Stimulated activated naive CD8-positive, alpha-beta T cell treated with anti-CD3 and anti-CD28 coated beads, Interleukin-15, Interleukin-2, amounts not matched to agents 100 ng/mL and 50 ng/mL, for 24 hours (primary cell): ENCODE measurements around the gene UNC5C.

Source experiments
- H3K27ac Mint-ChIP-seq: one replicate; pipeline ENCODE4 v1.8.0; 2021; ENCODE audit warnings: mild to moderate bottlenecking, mixed read lengths
- H3K27me3 Mint-ChIP-seq: one replicate; pipeline ENCODE4 v1.8.0; 2021; ENCODE audit warnings: mixed read lengths
- H3K36me3 Mint-ChIP-seq: one replicate; pipeline ENCODE4 v1.8.0; 2021; ENCODE audit warnings: low read depth, mixed read lengths
- H3K4me1 Mint-ChIP-seq: one replicate; pipeline ENCODE4 v1.8.0; 2021; ENCODE audit warnings: low read depth, mixed read lengths
- H3K4me3 Mint-ChIP-seq: one replicate; pipeline ENCODE4 v1.8.0; 2021; ENCODE audit warnings: mild to moderate bottlenecking, mixed read lengths
- H3K9me3 Mint-ChIP-seq: one replicate; pipeline ENCODE4 v1.8.0; 2021; ENCODE audit warnings: mixed read lengths

The UNC5C gene

DNA sequence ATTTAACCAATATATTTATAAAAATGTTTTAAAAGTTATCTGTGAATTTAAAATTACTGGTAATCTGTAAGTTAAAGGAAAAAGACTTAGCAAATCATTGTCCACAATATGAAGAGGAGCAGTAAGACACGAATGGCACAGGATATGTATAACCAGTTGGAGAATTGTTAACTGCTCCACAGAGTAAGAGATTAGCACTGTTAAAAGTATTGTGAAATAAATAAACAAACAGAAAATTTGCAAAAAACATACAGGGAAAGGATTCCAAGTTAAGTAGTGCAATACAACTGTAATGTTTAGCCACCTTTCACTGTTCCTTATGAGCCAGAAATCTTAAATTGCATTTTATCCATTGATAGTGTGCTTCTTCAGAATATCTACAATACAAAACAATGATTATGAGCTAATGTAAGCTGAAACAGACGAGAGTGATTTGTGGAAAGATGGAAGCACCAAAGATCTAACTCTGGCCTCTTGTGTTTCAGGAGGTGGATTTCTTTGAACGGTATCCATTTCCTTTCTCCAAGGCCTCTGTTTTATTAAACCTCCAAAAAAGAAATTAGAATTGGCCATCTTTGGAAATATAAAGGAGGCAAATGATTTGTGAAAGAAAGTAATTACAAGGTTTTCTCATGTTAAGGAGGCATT is 188.4 kb downstream of the UNC5C start:
- H3K9me3 Mint-ChIP-seq: no peaks in the 10 kb centered on the region
- H3K36me3 Mint-ChIP-seq: no peaks in the 10 kb centered on the region
- no peaks in the 10 kb centered on the region for H3K27me3 Mint-ChIP-seq
- no peaks in the 10 kb centered on the region for H3K4me1 Mint-ChIP-seq
- H3K4me3 Mint-ChIP-seq: no peak overlapping the region
- H3K27ac Mint-ChIP-seq: no peak overlapping the region

DNA sequence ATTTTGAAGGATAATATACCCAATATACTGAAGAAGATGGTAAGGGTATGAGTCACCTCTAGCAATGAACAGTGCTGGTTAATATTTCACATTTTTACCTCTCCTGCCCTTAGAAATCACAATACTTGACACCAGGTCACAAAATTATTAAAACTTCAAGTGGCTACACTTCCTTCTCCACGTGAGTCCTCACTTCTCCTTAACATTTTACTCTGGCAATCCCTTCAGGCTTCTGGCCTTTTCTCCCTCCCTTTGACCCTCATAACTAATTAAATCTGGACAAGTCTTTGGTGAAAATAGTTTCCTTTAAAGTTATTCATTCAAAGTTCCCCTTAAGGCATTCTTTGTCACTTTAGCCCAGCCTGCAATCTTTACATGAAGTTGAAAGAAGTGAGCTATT is 190.4 kb downstream of the UNC5C start:
- Mint-ChIP-seq H3K4me1 (no peaks in the 10 kb centered on the region), H3K36me3 (no peaks in the 10 kb centered on the region), H3K27ac (no peak overlapping the region), H3K4me3 (no peak overlapping the region), H3K27me3 (no peaks in the 10 kb centered on the region), H3K9me3 (peaks cover 4% of the 10 kb centered on the region)

- Mint-ChIP-seq H3K4me3 (no peak overlapping the region), H3K27me3 (no peaks in the 10 kb centered on the region), H3K36me3 (no peaks in the 10 kb centered on the region), H3K9me3 (peaks cover 4% of the 10 kb centered on the region), H3K27ac (no peak overlapping the region), H3K4me1 (no peaks in the 10 kb centered on the region)
These were observed 193.8 kb downstream of the UNC5C start for GRCh38 chr4:95355021-95355420.

GRCh38 chr4:95348418-95348817 is 200.4 kb downstream of the UNC5C start:
- no peak overlapping the region for H3K27ac Mint-ChIP-seq
- no peaks in the 10 kb centered on the region for H3K27me3 Mint-ChIP-seq
- no peaks in the 10 kb centered on the region for H3K4me1 Mint-ChIP-seq
- H3K9me3 Mint-ChIP-seq: peaks cover 32% of the 10 kb centered on the region
- H3K36me3 Mint-ChIP-seq: no peaks in the 10 kb centered on the region
- H3K4me3 Mint-ChIP-seq: no peak overlapping the region

DNA sequence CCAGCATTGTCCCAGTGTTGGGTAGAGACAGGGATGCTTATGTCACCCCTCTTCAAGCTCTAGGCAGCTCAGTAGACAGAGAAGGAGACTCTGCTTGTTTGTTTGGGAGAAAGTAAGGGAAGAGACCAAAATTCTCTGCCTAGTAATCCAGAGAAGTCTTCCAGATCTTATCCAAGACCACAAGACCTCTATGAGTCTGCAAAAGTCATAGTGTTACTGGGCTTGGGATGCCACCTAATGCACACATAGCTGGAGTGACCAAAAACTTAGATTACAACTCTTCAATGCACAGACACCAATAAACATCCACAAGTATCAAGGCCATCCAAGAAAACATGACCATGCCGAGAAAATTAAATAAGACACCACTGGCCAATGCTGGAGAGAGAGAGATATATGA is 205.5 kb downstream of the UNC5C start:
- no peak overlapping the region for H3K4me3 Mint-ChIP-seq
- H3K9me3 Mint-ChIP-seq: peaks cover 33% of the 10 kb centered on the region

GRCh38 chr4:95340191-95340590 is 208.6 kb downstream of the UNC5C start:
- Mint-ChIP-seq H3K36me3 (no peaks in the 10 kb centered on the region), H3K4me3 (no peak overlapping the region), H3K27me3 (no peaks in the 10 kb centered on the region), H3K9me3 (peaks cover 12% of the 10 kb centered on the region), H3K27ac (no peak overlapping the region), H3K4me1 (no peaks in the 10 kb centered on the region)

More for the DNA sequence above, 205.5 kb downstream of the UNC5C start:
- Mint-ChIP-seq H3K4me1 (no peaks in the 10 kb centered on the region), H3K27me3 (no peaks in the 10 kb centered on the region), H3K36me3 (no peaks in the 10 kb centered on the region), H3K27ac (no peak overlapping the region)

DNA sequence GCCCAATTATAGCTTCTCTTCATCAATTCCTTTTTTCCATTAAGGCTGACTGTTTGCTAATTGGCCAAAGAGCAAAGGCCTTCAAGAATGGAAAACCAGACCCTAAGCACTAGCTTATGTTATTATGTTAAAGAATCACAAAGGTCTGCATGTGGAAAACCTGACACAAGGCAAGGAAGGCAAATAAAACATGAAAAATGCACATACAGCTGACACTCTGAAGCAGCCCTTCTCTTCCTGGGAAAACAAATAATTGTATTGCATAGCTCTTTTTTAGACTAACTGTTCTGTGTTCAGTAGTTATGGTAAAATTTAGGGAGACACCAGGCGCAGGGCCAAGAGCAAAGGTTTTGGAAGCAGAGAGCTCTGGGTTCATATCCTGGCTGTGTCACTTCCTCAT is 223.1 kb downstream of the UNC5C start:
- Mint-ChIP-seq H3K27ac (no peak overlapping the region), H3K36me3 (no peaks in the 10 kb centered on the region), H3K4me3 (no peak overlapping the region), H3K9me3 (peaks cover 5% of the 10 kb centered on the region), H3K4me1 (no peaks in the 10 kb centered on the region), H3K27me3 (no peaks in the 10 kb centered on the region)

GRCh38 chr4:95319169-95319568 is 229.6 kb downstream of the UNC5C start:
- Mint-ChIP-seq H3K9me3 (peaks cover 5% of the 10 kb centered on the region), H3K4me3 (no peak overlapping the region), H3K36me3 (no peaks in the 10 kb centered on the region), H3K27ac (no peak overlapping the region), H3K4me1 (no peaks in the 10 kb centered on the region), H3K27me3 (peaks cover 3% of the 10 kb centered on the region)

DNA sequence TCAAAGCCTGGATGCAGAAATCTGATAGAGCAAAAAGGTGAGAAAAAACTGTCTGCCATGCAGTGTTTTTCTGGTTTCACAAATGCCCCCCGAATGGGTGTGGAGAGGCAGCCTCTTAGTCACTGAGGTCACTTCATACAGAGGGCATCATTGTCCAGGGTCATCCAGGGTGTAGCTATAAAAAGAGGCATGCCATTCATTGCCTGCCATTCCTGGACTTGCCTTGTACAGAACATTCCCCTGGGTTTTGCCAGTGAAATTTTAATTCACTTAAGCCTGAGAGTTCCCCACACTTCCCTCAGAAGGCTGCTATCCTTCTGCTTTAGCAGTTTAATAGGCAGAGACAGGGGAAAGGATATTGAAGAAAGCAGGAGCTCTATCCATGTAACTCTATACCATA is 230.3 kb downstream of the UNC5C start:
- no peak overlapping the region for H3K4me3 Mint-ChIP-seq
- peaks cover 3% of the 10 kb centered on the region for H3K9me3 Mint-ChIP-seq
- H3K27me3 Mint-ChIP-seq: peaks cover 3% of the 10 kb centered on the region
- no peaks in the 10 kb centered on the region for H3K4me1 Mint-ChIP-seq
- H3K27ac Mint-ChIP-seq: no peak overlapping the region
- H3K36me3 Mint-ChIP-seq: no peaks in the 10 kb centered on the region

GRCh38 chr4:95318044-95318443 is 230.7 kb downstream of the UNC5C start:
- H3K27me3 Mint-ChIP-seq: peaks cover 3% of the 10 kb centered on the region
- H3K9me3 Mint-ChIP-seq: no peaks in the 10 kb centered on the region
- H3K4me3 Mint-ChIP-seq: no peak overlapping the region
- no peaks in the 10 kb centered on the region for H3K36me3 Mint-ChIP-seq
- H3K27ac Mint-ChIP-seq: no peak overlapping the region
- no peaks in the 10 kb centered on the region for H3K4me1 Mint-ChIP-seq

DNA sequence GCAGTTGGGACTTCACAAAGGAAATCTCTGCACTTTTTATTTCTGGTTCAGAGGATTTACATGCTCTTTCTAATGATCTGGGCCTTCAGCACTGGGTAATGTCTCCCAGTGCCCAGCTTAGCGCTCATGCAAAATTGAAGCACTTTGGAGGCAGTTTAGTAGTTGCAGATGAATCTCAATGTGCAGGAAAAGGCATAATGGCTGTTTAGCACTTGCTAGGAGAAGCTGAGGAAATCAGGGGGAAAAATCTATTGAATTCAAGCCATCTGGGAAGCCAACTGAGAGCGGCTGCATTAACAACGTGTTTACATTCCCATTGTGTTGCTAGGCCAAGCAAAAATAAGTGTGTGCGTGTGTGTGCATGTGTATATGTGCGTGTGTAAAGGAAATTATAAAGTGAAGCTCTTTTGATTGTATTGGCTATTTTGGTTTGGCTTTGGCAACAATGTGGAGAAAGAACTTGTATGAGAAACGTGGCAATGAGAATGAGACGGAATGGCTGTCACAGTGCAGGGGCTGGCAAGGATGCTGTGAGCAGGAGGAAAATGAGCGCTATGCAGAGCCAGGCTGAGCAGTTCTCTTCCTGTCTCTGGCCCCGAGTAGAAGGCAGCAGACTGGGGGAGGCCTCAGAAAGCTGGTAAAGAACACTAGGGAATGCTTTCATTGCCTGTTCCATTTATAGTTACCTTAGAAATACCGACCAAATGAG is 231.5 kb downstream of the UNC5C start:
- no peaks in the 10 kb centered on the region for H3K4me1 Mint-ChIP-seq
- no peak overlapping the region for H3K4me3 Mint-ChIP-seq
- H3K36me3 Mint-ChIP-seq: no peaks in the 10 kb centered on the region
- no peaks in the 10 kb centered on the region for H3K9me3 Mint-ChIP-seq
- no peak overlapping the region for H3K27ac Mint-ChIP-seq
- H3K27me3 Mint-ChIP-seq: peaks cover 3% of the 10 kb centered on the region

DNA sequence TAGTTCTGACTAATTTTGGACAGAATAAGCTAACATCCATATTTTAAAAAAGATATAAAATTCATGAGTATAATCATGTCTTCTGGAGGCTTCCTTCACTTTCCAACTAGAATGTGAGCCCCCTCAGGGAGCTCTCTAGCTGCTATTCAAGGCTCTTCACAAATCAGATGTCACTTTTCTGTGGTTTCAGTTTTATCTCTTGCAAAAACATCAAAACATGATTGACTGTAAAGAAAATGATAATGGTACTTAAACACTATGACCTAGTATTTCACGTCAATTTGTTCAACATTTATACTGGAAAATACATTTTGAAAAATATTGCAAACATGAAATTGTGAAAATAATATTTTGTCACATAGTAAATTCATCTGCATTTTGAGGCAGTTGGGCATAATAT is 234.2 kb downstream of the UNC5C start:
- Mint-ChIP-seq H3K4me3 (no peak overlapping the region), H3K36me3 (no peaks in the 10 kb centered on the region), H3K9me3 (no peaks in the 10 kb centered on the region), H3K4me1 (no peaks in the 10 kb centered on the region), H3K27me3 (peaks cover 3% of the 10 kb centered on the region), H3K27ac (no peak overlapping the region)

- Mint-ChIP-seq H3K4me1 (no peaks in the 10 kb centered on the region), H3K36me3 (no peaks in the 10 kb centered on the region), H3K4me3 (no peak overlapping the region), H3K27me3 (no peaks in the 10 kb centered on the region), H3K9me3 (peaks cover 5% of the 10 kb centered on the region), H3K27ac (no peak overlapping the region)
These were observed 243.9 kb downstream of the UNC5C start for GRCh38 chr4:95304898-95305297.

GRCh38 chr4:95300304-95300703 is 248.5 kb downstream of the UNC5C start:
- H3K36me3 Mint-ChIP-seq: no peaks in the 10 kb centered on the region
- no peak overlapping the region for H3K27ac Mint-ChIP-seq
- peaks cover 17% of the 10 kb centered on the region for H3K9me3 Mint-ChIP-seq
- no peaks in the 10 kb centered on the region for H3K27me3 Mint-ChIP-seq
- H3K4me3 Mint-ChIP-seq: no peak overlapping the region
- H3K4me1 Mint-ChIP-seq: no peaks in the 10 kb centered on the region

DNA sequence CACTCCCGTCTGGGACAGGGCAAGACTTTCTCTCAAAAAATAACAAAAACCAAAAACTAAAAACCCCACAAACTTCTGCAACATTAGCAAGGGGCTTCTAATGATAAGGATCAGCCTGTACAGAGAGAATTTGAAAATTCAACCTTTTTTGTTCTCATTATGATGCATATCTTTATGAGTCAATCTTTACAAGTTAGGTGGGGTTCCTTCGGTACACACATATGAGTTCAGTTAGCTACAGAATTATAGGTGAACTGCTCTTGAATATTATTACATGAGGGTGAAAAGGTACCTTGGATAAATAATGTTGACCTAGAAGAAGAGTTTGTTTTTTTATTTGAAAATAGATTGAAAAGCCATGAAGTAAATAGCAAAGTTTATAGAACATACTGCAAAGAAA is 252.7 kb downstream of the UNC5C start:
- Mint-ChIP-seq H3K27me3 (no peaks in the 10 kb centered on the region), H3K4me1 (peaks cover 14% of the 10 kb centered on the region), H3K36me3 (no peaks in the 10 kb centered on the region), H3K9me3 (peaks cover 13% of the 10 kb centered on the region), H3K4me3 (no peak overlapping the region), H3K27ac (no peak overlapping the region)

GRCh38 chr4:95295157-95295556 is 253.6 kb downstream of the UNC5C start:
- no peaks in the 10 kb centered on the region for H3K36me3 Mint-ChIP-seq
- no peak overlapping the region for H3K27ac Mint-ChIP-seq
- no peaks in the 10 kb centered on the region for H3K27me3 Mint-ChIP-seq
- no peak overlapping the region for H3K4me3 Mint-ChIP-seq
- H3K9me3 Mint-ChIP-seq: peaks cover 13% of the 10 kb centered on the region
- H3K4me1 Mint-ChIP-seq: peaks cover 23% of the 10 kb centered on the region
